Left colon (tissue), 2 donors: ENCODE results near the gene DENND1A. TPM values are rescaled to one million over a fixed set of nuclear protein-coding genes. Genes with fewer than 3 reads are reported as not detected.

Experiments
- ATAC-seq: fragments of 200-7000 bp; cut with Tn5 transposase; one replicate; pipeline ENCODE4 v1.9.1; 2020; ENCODE audit warnings: mild to moderate bottlenecking, moderate library complexity
- DNase-seq, 2 donors: peaks; one replicate each; pipeline ENCODE4 v3.0.0-alpha.2; 2020
- intact Hi-C, 2 donors: fragments of 100-400 bp; cut with DNase I in 1 of 2; cut with micrococcal nuclease in 1 of 2; formaldehyde crosslinking; loops; one replicate each; pipeline versions ENCODE4 v1.11.2 to v1.14.0; 2022; cut with DNase I, micrococcal nuclease
- total RNA-seq, 2 donors: library from RNA; stranded (reverse); fragmentation: NEBNext Ultra II Directional; extraction: Animal tissue kit (Norgen Biotek cat#: 25700); gene quantifications; one replicate each; pipeline ENCODE4 v1.2.1, GENCODE V29; 2021
- donor health status: DM: no; HTN: no; CAD: no.
- donor health status: DM: yes; HTN: yes; CAD: no.

Gene DENND1A
- total RNA-seq, 2 donors from 2014 or later = 28.8 to 36.8 TPM

- DNase-seq (no peak), ATAC-seq (no peak)
- intact Hi-C loops = no loop called here
These were observed 206.6 kb downstream of the DENND1A start for GRCh38 chr9:123723135-123723875.

GRCh38 chr9:123722378-123722777 lies 207.5 kb downstream of the DENND1A start:
- intact Hi-C loops = no loop called here
- ATAC-seq = peak; percentile 44
- no peak for DNase-seq

GRCh38 chr9:123718188-123718587 lies 211.7 kb downstream of the DENND1A start:
- DNase-seq (no peak), ATAC-seq (no peak)
- intact Hi-C loops = no loop called here

GRCh38 chr9:123717581-123718175 lies 212.2 kb downstream of the DENND1A start:
- ATAC-seq = no peak
- intact Hi-C loops = no loop called here

GRCh38 chr9:123716339-123716945 lies 213.5 kb downstream of the DENND1A start:
- ATAC-seq = no peak
- intact Hi-C loops = no loop called here
- DNase-seq = no peak

More at GRCh38 chr9:123717581-123718175, 212.2 kb downstream of the DENND1A start:
- no peak for DNase-seq

GRCh38 chr9:123715258-123715657 lies 214.7 kb downstream of the DENND1A start:
- ATAC-seq (no peak), DNase-seq (no peak)
- intact Hi-C loops = no loop called here

- intact Hi-C loops = no loop called here
- DNase-seq = no peak
- ATAC-seq = no peak
These were observed 216.6 kb downstream of the DENND1A start for GRCh38 chr9:123713282-123713681.

GRCh38 chr9:123712399-123712798 lies 217.5 kb downstream of the DENND1A start:
- DNase-seq (no peak), ATAC-seq (no peak)
- intact Hi-C loops = no loop called here

GRCh38 chr9:123710299-123710698 lies 219.6 kb downstream of the DENND1A start:
- intact Hi-C loops = no loop called here
- DNase-seq (no peak), ATAC-seq (no peak)

GRCh38 chr9:123702483-123702882 lies 227.4 kb downstream of the DENND1A start:
- intact Hi-C loops = no loop called here
- no peak for ATAC-seq
- DNase-seq = no peak

- no peak for DNase-seq
- intact Hi-C loops = no loop called here
- ATAC-seq = no peak
These were observed 232.2 kb downstream of the DENND1A start for GRCh38 chr9:123697686-123698085.

- no peak for ATAC-seq
- DNase-seq = no peak
- intact Hi-C loops = no loop called here
These were observed 233.4 kb downstream of the DENND1A start for GRCh38 chr9:123696476-123696875.

- intact Hi-C loops = no loop called here
- DNase-seq (no peak), ATAC-seq (no peak)
These were observed 234.5 kb downstream of the DENND1A start for GRCh38 chr9:123695386-123695785.

- no peak for DNase-seq
- ATAC-seq = no peak
- intact Hi-C loops = no loop called here
These were observed 238.1 kb downstream of the DENND1A start for GRCh38 chr9:123691765-123692303.

- ATAC-seq (no peak), DNase-seq (no peak)
- intact Hi-C loops = no loop called here
These were observed 240.1 kb downstream of the DENND1A start for GRCh38 chr9:123689701-123690428.

- DNase-seq = no peak
- intact Hi-C loops = no loop called here
These were observed 242.6 kb downstream of the DENND1A start for GRCh38 chr9:123687246-123687751.

GRCh38 chr9:123686829-123687192 lies 243.1 kb downstream of the DENND1A start:
- no peak for DNase-seq
- intact Hi-C loops = no loop called here
- peak; percentile 12 for ATAC-seq

More at GRCh38 chr9:123687246-123687751, 242.6 kb downstream of the DENND1A start:
- ATAC-seq = peak; percentile 61

- intact Hi-C loops = no loop called here
- ATAC-seq (peak; percentile 81), DNase-seq (peak; percentile 61 to 65)
These were observed 243.6 kb downstream of the DENND1A start for GRCh38 chr9:123686131-123686828.
